ENCODE measurements around the gene NSG1.
"Not testable (repeated sequence)": the region's sequence is repeated elsewhere in the genome, so short reads cannot be mapped to it uniquely, and the experiment has no call there.

DNA sequence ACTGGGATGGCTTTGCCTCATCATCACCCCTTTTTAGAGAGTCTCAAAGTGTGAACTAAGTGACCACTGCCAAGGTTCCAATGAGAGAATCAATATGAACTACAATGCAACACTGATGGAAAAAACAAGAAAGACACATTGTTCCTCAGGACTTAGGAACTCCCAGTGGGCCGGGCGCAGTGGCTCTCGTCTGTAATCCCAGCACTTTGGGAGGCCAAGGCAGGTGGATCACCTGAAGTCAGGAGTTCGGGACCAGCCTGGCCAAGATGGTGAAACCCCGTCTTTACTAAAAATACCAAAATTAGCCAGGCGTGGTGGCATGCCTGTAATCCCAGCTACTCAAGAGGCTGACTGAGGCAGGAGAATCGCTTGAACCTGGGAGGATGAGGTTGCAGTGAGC is 35.2 kb downstream of the NSG1 start:
- not testable (repeated sequence) for TF ChIP-seq CTCF (IDR thresholded peaks at IDR 0.05); POLR2AphosphoS5 (IDR thresholded peaks at IDR 0.05; ENCODE audit: low read depth, low read length); REST (IDR thresholded peaks at IDR 0.05; ENCODE audit: insufficient read depth in 1 of 2, low read depth in 2 of 2, low read length in 1 of 2); TCF7L2 (IDR thresholded peaks at IDR 0.05; ENCODE audit: low read depth, low read length)
